ENCODE measurements around the gene KCNJ5. TPM values are rescaled to one million over a fixed set of nuclear protein-coding genes. Genes with fewer than 3 reads are reported as not detected.

Gene KCNJ5
- total RNA-seq, result 1 to 10 TPM; 3.5 to 6.9 TPM

DNA sequence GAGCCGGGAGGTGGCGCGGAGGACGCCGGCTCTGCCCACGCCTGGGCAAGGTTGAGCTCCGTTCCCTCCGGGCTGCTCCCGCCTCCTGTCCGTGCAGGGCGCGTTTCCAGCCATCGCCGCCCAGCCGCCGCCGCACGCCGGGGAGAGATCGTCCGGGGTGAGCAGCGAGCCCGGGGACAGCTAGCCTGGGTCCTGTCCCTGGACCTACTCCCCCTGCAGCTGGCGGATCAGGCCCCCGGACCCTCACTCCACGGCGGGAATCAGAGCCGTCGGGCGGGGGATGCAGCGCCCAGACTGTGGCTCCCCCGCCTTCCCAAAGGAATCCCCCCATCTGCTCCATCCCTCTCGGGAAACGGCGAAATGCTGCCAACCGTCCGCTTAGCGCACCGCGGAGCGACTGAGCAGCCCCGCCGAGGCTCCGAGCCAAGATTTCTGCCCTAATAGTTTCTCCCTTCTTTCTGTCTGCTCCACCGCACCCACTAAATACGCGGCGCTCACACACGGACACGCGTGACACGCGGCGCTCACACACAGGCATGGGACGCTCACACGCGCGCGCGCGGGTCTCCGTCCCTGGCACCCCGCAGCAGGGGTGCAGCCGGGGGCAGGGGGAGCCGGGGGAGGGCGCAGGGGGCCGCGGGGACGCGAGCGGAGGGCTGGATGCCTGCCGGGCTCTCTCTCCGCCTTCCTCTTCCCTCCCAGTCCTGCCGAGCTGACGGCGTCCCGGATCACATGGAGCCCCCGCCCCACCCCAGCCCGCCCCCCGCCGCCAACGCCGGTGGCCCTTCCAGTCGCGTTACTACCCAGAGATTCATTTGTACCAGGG, at the start of gene KCNJ5:
TSS of gene KCNJ5 (plus strand) at position 814 of the 826 bp plus-strand sequence. CDS start 19,918 bp downstream, outside the sequence.
- Histone ChIP-seq H3K27ac (no peak within 1 kb of the TSS), H3K4me1 (ENCODE audit: control insufficient read depth in 1 of 2, low read depth in 2 of 2) (peaks cover 12 to 42% of the 10 kb centered on the region in 2 donors), H3K4me3 (peak within 1 kb of the TSS; percentile 82), H3K27me3 (replicated peaks; ENCODE audit: insufficient read depth) (no peaks in the 10 kb centered on the region), H3K36me3 (no peaks in the 10 kb centered on the region), H3K9me3 (no peaks in the 10 kb centered on the region)
- DNase-seq (ENCODE audit: low spot score), result no peak
- TF ChIP-seq, protein P1, sequence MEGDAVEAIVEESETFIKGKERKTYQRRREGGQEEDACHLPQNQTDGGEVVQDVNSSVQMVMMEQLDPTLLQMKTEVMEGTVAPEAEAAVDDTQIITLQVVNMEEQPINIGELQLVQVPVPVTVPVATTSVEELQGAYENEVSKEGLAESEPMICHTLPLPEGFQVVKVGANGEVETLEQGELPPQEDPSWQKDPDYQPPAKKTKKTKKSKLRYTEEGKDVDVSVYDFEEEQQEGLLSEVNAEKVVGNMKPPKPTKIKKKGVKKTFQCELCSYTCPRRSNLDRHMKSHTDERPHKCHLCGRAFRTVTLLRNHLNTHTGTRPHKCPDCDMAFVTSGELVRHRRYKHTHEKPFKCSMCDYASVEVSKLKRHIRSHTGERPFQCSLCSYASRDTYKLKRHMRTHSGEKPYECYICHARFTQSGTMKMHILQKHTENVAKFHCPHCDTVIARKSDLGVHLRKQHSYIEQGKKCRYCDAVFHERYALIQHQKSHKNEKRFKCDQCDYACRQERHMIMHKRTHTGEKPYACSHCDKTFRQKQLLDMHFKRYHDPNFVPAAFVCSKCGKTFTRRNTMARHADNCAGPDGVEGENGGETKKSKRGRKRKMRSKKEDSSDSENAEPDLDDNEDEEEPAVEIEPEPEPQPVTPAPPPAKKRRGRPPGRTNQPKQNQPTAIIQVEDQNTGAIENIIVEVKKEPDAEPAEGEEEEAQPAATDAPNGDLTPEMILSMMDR (IDR thresholded peaks at IDR 0.05), result no peak
- ATAC-seq (ENCODE audit: insufficient number of reproducible peaks, low FRiP score, low read depth), result no peak

DNA sequence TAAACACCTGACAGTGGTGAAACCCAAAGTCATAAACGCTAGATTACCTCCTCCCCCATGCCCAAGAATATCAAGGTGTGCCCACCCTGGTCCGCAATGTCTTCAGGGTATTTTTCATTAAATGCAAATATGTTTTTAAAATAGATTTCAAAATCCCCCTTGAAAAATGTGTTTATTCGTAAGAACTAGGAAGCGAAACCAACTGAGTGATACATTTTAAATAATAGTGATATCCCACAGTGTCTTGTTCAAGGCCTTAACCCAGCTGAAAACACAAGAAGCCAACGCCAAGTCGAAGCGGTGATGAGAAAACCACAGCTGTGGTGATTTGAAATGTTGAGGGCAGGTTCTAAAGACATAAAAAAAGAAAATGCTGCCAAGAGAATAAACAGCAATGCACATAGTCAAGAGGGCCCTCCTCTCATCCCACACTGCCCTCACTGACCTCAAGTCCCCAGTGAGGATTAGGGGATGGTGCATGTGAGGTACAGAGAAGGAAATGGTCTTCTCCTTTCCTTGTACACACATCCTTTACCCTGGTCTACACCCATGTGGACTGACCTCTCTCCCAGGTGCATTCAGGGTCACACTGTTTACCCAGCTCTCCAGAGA, 49.6 kb upstream of the KCNJ5 start:
- DNase-seq (ENCODE audit: low spot score), result no peak
- Histone ChIP-seq H3K4me3 (no peak overlapping the region), H3K4me1 (ENCODE audit: control insufficient read depth in 1 of 2, low read depth in 2 of 2) (peaks cover 0 to 11% of the 10 kb centered on the region in 2 donors), H3K36me3 (no peaks in the 10 kb centered on the region), H3K27me3 (replicated peaks; ENCODE audit: insufficient read depth) (no peaks in the 10 kb centered on the region), H3K27ac (no peak overlapping the region), H3K9me3 (no peaks in the 10 kb centered on the region)
- ATAC-seq (ENCODE audit: insufficient number of reproducible peaks, low FRiP score, low read depth), result no peak
- TF ChIP-seq, protein P1 (IDR thresholded peaks at IDR 0.05), result no peak

DNA sequence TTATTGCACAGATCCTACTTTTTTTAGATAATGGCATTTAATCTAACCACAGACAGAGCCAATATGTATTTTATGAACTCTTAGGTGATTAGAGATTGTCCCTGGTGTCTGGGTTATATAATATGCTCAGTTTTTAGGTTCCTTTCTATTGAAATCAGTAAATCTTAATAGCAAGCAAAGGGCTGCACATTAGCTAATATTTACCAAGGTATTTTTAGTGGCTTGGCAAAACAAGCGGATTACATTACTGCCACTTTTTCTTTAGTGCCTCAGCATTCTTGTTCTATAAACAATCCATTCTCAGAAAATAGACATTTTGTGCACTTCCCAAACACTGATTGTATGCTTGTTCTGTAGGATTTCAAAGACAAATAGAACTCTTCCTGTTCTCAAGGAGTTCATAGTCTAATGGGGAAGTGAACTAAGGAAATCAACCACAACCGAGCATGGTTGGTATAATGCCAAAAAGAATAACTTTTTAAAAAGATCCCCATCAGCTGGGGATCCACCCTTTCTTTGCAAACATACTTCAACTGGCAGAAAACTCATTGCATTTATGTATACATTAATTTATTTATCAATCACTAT, 47.9 kb upstream of the KCNJ5 start:
- TF ChIP-seq, protein P1 (IDR thresholded peaks at IDR 0.05), result no peak
- DNase-seq (ENCODE audit: low spot score) (no peak), ATAC-seq (ENCODE audit: insufficient number of reproducible peaks, low FRiP score, low read depth) (no peak)
- Histone ChIP-seq H3K27me3 (replicated peaks; ENCODE audit: insufficient read depth) (no peaks in the 10 kb centered on the region), H3K9me3 (no peaks in the 10 kb centered on the region), H3K4me1 (ENCODE audit: control insufficient read depth in 1 of 2, low read depth in 2 of 2) (peaks cover 0 to 11% of the 10 kb centered on the region in 2 donors), H3K27ac (no peak overlapping the region), H3K4me3 (no peak overlapping the region), H3K36me3 (no peaks in the 10 kb centered on the region)

DNA sequence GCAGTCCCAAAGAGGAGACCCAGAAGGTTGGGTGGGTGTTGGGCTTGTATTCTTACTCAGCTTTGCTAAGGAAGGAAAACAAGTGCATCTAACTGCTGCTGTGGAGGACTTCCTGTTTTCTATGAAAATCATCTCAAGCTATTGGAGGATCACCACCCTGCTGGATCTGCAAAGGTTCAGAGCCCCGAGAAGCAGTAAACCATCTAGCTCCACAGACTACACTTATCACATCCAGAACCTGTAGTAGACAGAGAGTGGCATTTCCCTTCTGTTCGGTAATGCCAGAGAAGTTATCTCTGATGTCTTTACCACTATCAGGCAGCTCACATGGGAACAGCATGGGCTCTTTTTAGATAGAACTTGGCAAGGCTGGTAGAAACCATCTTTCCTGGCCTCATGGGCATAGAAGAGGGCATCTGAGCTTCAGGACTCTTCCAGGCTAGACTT, 45.8 kb upstream of the KCNJ5 start:
- ATAC-seq (ENCODE audit: insufficient number of reproducible peaks, low FRiP score, low read depth) (no peak), DNase-seq (ENCODE audit: low spot score) (no peak)
- Histone ChIP-seq H3K36me3 (no peaks in the 10 kb centered on the region), H3K27me3 (replicated peaks; ENCODE audit: insufficient read depth) (no peaks in the 10 kb centered on the region), H3K9me3 (no peaks in the 10 kb centered on the region), H3K27ac (no peak overlapping the region), H3K4me3 (no peak overlapping the region), H3K4me1 (ENCODE audit: control insufficient read depth in 1 of 2, low read depth in 2 of 2) (peaks cover 0 to 11% of the 10 kb centered on the region in 2 donors)
- TF ChIP-seq, protein P1 (IDR thresholded peaks at IDR 0.05), result no peak

DNA sequence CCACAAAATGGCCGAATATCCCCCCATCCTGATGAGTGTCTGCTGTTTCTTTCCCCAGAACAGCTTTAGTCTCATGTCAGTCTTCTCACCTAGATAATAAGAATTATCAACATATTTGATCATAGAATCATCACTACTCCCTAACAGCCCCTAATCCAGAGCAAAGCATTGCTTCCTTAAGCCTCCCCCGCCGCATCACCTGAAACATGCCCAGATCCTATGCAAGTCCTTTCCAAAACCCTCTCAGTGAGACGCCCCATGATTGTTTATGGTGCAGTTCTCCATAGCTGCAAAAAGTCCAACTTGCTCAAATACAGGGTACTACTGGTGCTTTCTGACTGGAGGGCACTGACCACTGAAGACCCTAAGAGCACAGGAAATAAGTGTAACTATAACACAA, 44.2 kb upstream of the KCNJ5 start:
- Histone ChIP-seq H3K36me3 (no peaks in the 10 kb centered on the region), H3K27me3 (replicated peaks; ENCODE audit: insufficient read depth) (no peaks in the 10 kb centered on the region), H3K4me3 (no peak overlapping the region), H3K9me3 (no peaks in the 10 kb centered on the region), H3K27ac (no peak overlapping the region), H3K4me1 (ENCODE audit: control insufficient read depth in 1 of 2, low read depth in 2 of 2) (peaks cover 0 to 11% of the 10 kb centered on the region in 2 donors)
- DNase-seq (ENCODE audit: low spot score) (no peak), ATAC-seq (ENCODE audit: insufficient number of reproducible peaks, low FRiP score, low read depth) (no peak)
- TF ChIP-seq, protein P1 (IDR thresholded peaks at IDR 0.05), result no peak

Measured in thoracic aorta (tissue), 2 donors.